CD14-positive monocyte (primary cell): Measurements from ENCODE around the gene PRPF31. TPM values are rescaled to one million over a fixed set of nuclear protein-coding genes. Genes with fewer than 3 reads are reported as not detected.

ENCODE experiments used
- DNase-seq, 3 donors: peaks; one replicate each; pipeline ENCODE4 v3.0.0-alpha.2; 2011 to 2022
- H2AFZ ChIP-seq: 2 replicates; pipeline ENCODE4 v1.6.0; 2012; ENCODE audit warnings: mild to moderate bottlenecking, low read depth, low read length, inconsistent platforms; ENCODE audit not compliant: insufficient read depth, poor library complexity, severe bottlenecking
- H3K27ac ChIP-seq, 2 donors: 1 replicate in 1 of 2; 2 replicates in 1 of 2; pipeline ENCODE4 v1.5.1; 2012 to 2013; ENCODE audit warnings: low read length in 2 of 2, control low read depth in 1 of 2, inconsistent platforms in 1 of 2, low read depth in 1 of 2, mild to moderate bottlenecking in 1 of 2
- H3K27me3 ChIP-seq, 2 donors: one replicate each; pipeline versions ENCODE4 v1.6.0 to v1.6.1; 2011 to 2013; ENCODE audit warnings: low read length in 2 of 2; ENCODE audit not compliant: control insufficient read depth in 2 of 2, insufficient read depth in 2 of 2
- H3K36me3 ChIP-seq, 2 donors: replicated peaks in 1 of 2; 1 replicate in 1 of 2; 2 replicates in 1 of 2; pipeline versions ENCODE4 v1.5.1 to v1.6.1; 2012 to 2013; ENCODE audit warnings: low read length in 2 of 2, control low read depth in 1 of 2, inconsistent platforms in 1 of 2, mild to moderate bottlenecking in 1 of 2; ENCODE audit not compliant: insufficient read depth in 2 of 2, control insufficient read depth in 1 of 2
- H3K4me1 ChIP-seq, 2 donors: 1 replicate in 1 of 2; 2 replicates in 1 of 2; pipeline versions ENCODE4 v1.5.1 to v1.6.1; 2012 to 2013; ENCODE audit warnings: low read length in 2 of 2, control low read depth in 1 of 2, inconsistent platforms in 1 of 2, mild to moderate bottlenecking in 1 of 2, moderate library complexity in 1 of 2; ENCODE audit not compliant: insufficient read depth in 2 of 2, control insufficient read depth in 1 of 2
- H3K4me2 ChIP-seq: replicated peaks from 2 replicates; pipeline ENCODE3; 2012; ENCODE audit warnings: low read length, moderate library complexity, mild to moderate bottlenecking; ENCODE audit not compliant: poor library complexity, severe bottlenecking; ENCODE audit errors: extremely low read depth
- H3K4me3 ChIP-seq, 3 experiments: fragments of 200-600 bp in 1 of 3; sonication (generic) in 1 of 3; replicated peaks in 1 of 3; 1 replicate in 2 of 3; 2 replicates in 1 of 3; pipeline ENCODE4 v1.5.1; 2011 to 2013; ENCODE audit warnings: low read length in 3 of 3, mild to moderate bottlenecking in 3 of 3, control low read depth in 2 of 3, low read depth in 2 of 3, inconsistent platforms in 1 of 3, moderate library complexity in 1 of 3
- H3K79me2 ChIP-seq: 2 replicates; pipeline ENCODE4 v1.6.0; 2012; ENCODE audit warnings: mild to moderate bottlenecking, control low read depth, inconsistent platforms, low read length, moderate library complexity; ENCODE audit not compliant: insufficient read depth
- H3K9ac ChIP-seq: 2 replicates; pipeline ENCODE4 v1.6.0; 2017; ENCODE audit warnings: low read length, mild to moderate bottlenecking; ENCODE audit not compliant: insufficient read depth, poor library complexity, severe bottlenecking
- H3K9me3 ChIP-seq, 2 donors: replicated peaks in 1 of 2; 1 replicate in 1 of 2; 2 replicates in 1 of 2; pipeline versions ENCODE4 v1.5.1 to v1.6.1; 2012 to 2013; ENCODE audit warnings: low read length in 2 of 2, control low read depth in 1 of 2; ENCODE audit not compliant: control insufficient read depth in 1 of 2, insufficient read depth in 1 of 2
- H4K20me1 ChIP-seq: 2 replicates; pipeline ENCODE4 v1.6.0; 2012; ENCODE audit warnings: mild to moderate bottlenecking, low read length, control low read depth, moderate library complexity; ENCODE audit not compliant: insufficient read depth
- H3K27ac Mint-ChIP-seq, 7 donors: one replicate each; pipeline ENCODE4 v1.8.0; 2020; ENCODE audit warnings: mild to moderate bottlenecking in 7 of 7, mixed read lengths in 7 of 7, moderate library complexity in 6 of 7, inconsistent platforms in 2 of 7
- H3K27me3 Mint-ChIP-seq, 3 donors: one replicate each; pipeline ENCODE4 v1.8.0; 2021 to 2022; ENCODE audit warnings: low read depth in 3 of 3, mild to moderate bottlenecking in 3 of 3, mixed read lengths in 3 of 3, moderate library complexity in 3 of 3, inconsistent platforms in 1 of 3
- H3K36me3 Mint-ChIP-seq, 2 donors: one replicate each; pipeline ENCODE4 v1.8.0; 2020; ENCODE audit warnings: mixed read lengths in 2 of 2, inconsistent platforms in 1 of 2, mild to moderate bottlenecking in 1 of 2
- H3K4me1 Mint-ChIP-seq: one replicate; pipeline ENCODE4 v1.8.0; 2020; ENCODE audit warnings: mild to moderate bottlenecking, mixed read lengths
- H3K4me3 Mint-ChIP-seq, 2 donors: one replicate each; pipeline ENCODE4 v1.8.0; 2020; ENCODE audit warnings: mild to moderate bottlenecking in 2 of 2, mixed read lengths in 2 of 2, moderate library complexity in 1 of 2
- H3K9me3 Mint-ChIP-seq, 7 donors: one replicate each; pipeline ENCODE4 v1.8.0; 2020 to 2022; ENCODE audit warnings: mixed read lengths in 7 of 7, mild to moderate bottlenecking in 6 of 7, moderate library complexity in 6 of 7, inconsistent platforms in 2 of 7
- CTCF ChIP-seq: fragments of 200-600 bp; IDR thresholded peaks from one replicate; pipeline ENCODE4 v1.8.0; 2022; ENCODE audit warnings: antibody characterized with exemption, mild to moderate bottlenecking
- WGBS: methylation state at CpG from one replicate; pipeline ENCODE4 v1.1.5; 2013; ENCODE audit warnings: missing lambda C conversion rate; ENCODE audit not compliant: insufficient coverage; 5-methylcytosine and 5-hydroxymethylcytosine counted together
- intact Hi-C, 2 donors: fragments of 100-400 bp; cut with micrococcal nuclease; formaldehyde crosslinking; loops; one replicate each; pipeline versions ENCODE4 v1.15.0 to v1.15.1; 2023
- polyA plus RNA-seq, 3 donors: library from polyadenylated mRNA; depleted of rRNA in 1 of 3; unstranded in 2 of 3; stranded (reverse) in 1 of 3; fragments of 300-500 nt in 2 of 3; fragments of >200 nt in 1 of 3; fragmentation: Illumina TruSeq in 2 of 3; gene quantifications; 1 replicate in 2 of 3; 2 replicates in 1 of 3; pipeline ENCODE4 v1.2.3, GENCODE V29; 2012 to 2021

Gene PRPF31
- polyA plus RNA-seq, 3 donors, result 34.4 to 51.8 (median 37.6) TPM

GRCh38 chr19:54162884-54163283 is 47.3 kb downstream of the PRPF31 start:
- peaks cover 60% of the 10 kb centered on the region for H3K4me1 Mint-ChIP-seq
- Histone ChIP-seq H3K36me3 (peaks cover 2 to 3% of the 10 kb centered on the region in 2 donors), H2AFZ (no peak overlapping the region), H4K20me1 (peaks cover 14% of the 10 kb centered on the region), H3K4me1 (peaks cover 60 to 75% of the 10 kb centered on the region in 2 donors), H3K27me3 (peaks cover 0 to 10% of the 10 kb centered on the region in 2 donors), H3K9me3 (no peaks in the 10 kb centered on the region), H3K9ac (no peak overlapping the region), H3K4me2 (peak overlapping the region; percentile 75), H3K27ac (peak overlapping the region; percentile 31 to 49), H3K4me3 (peak overlapping the region; percentile 37 to 77 (median 37)), H3K79me2 (peaks cover 28% of the 10 kb centered on the region)
- 64% methylated on average over 6 of the region's 14 CpGs for WGBS
- peaks cover 0 to 9% (median 0%) of the 10 kb centered on the region in 7 donors for H3K9me3 Mint-ChIP-seq
- H3K27me3 Mint-ChIP-seq, result peaks cover 6 to 29% (median 22%) of the 10 kb centered on the region in 3 donors
- peak overlapping the region; percentile 90 to 99 (median 96) for H3K27ac Mint-ChIP-seq
- DNase-seq, result no peak
- peaks cover 4% of the 10 kb centered on the region in 2 donors for H3K36me3 Mint-ChIP-seq
- TF ChIP-seq CTCF, result no peak
- intact Hi-C loops, result no loop called here
- H3K4me3 Mint-ChIP-seq, result peak overlapping the region; percentile 90 to 95

GRCh38 chr19:54164369-54165068 is 49.0 kb downstream of the PRPF31 start:
- no peaks in the 10 kb centered on the region for H3K36me3 Mint-ChIP-seq
- Histone ChIP-seq H3K27ac (no peak overlapping the region), H3K9ac (no peak overlapping the region), H3K79me2 (peaks cover 14% of the 10 kb centered on the region), H4K20me1 (no peaks in the 10 kb centered on the region), H3K36me3 (no peaks in the 10 kb centered on the region), H3K4me2 (peak overlapping the region; percentile 72), H3K4me3 (peak overlapping the region in 2 of 3 experiments; percentile 36 to 56), H3K27me3 (peaks cover 0 to 10% of the 10 kb centered on the region in 2 donors), H3K4me1 (peaks cover 54 to 68% of the 10 kb centered on the region in 2 donors), H2AFZ (no peak overlapping the region), H3K9me3 (no peaks in the 10 kb centered on the region)
- peak; percentile 58 to 65 (median 61) for DNase-seq
- WGBS, result 7% methylated on average over 35 of the region's 37 CpGs
- intact Hi-C loops, result loop anchor here (5.0 kb wide), 2 partner anchors 38 to 68 kb away; partner anchors contain the start of gene RPS9 (in 1 of the 2)
- peaks cover 6 to 29% (median 23%) of the 10 kb centered on the region in 3 donors for H3K27me3 Mint-ChIP-seq
- no peak for TF ChIP-seq CTCF
- peak overlapping the region; percentile 75 to 88 for H3K4me3 Mint-ChIP-seq
- peaks cover 0 to 9% (median 0%) of the 10 kb centered on the region in 7 donors for H3K9me3 Mint-ChIP-seq
- peaks cover 52% of the 10 kb centered on the region for H3K4me1 Mint-ChIP-seq
- H3K27ac Mint-ChIP-seq, result peak overlapping the region in 4 of 7 donors; percentile 12 to 80 (median 70)
